GM18520 (cell line): ENCODE measurements around the gene PBX1.

Experiments
- ATAC-seq: cut with Tn5 transposase; IDR thresholded peaks from one replicate; pipeline ENCODE4 v1.9.1; 2021; ENCODE audit not compliant: unreplicated experiment

The PBX1 gene

DNA sequence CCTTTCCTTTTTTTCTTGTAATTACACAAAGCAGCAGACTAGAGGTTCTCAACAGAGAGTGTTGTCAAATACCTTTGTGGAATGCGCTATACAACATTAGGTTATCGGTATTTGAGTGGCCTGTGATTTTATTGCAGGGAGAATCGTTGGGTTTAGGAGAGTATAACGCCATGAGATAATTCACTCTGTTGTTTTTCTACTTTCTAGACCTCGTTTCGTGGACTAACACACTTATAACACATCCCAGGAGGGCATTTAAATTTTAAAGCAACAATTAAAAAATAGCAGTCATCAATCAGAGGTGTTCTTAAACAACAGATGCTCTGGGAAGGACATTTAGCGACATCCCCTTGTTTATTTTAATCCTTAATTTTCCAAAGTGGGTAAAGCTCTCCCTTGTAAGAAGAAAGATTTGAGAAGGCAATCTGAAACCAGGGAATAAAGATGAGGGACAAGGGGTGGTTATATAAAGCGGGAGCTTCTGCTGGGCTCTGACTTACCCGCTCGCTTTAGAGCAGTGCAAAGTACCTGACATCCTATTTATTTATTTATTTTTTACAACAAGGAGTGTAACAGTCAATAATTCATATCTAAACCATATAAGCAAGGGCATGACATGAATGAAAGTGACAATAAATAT, 4.9 kb downstream of the PBX1 start:
- ATAC-seq: no peak

DNA sequence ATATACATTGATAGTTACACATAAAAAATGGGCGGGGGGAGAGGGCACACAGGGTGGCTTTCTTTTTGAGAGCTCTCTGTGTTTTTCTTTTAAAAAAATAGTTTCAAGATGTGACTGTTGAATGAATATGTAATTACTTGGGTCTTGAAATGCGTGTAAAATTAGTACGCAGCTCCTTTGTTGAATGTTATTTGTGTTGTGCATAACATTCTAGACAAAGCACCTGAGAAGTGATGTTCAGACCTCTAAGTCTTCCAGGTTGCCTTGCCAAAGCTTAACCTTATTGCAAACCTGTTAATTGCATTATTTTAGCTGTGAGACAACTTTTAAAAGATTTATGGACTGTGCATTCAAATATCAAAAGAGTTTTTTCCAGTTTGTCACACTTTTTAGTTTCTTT, 5.4 kb downstream of the PBX1 start:
- ATAC-seq: no peak

- no peak for ATAC-seq
Observed at GRCh38 chr1:164565357-164565756, 6.4 kb downstream of the PBX1 start.

- no peak for ATAC-seq
Observed at GRCh38 chr1:164567774-164568173, 8.8 kb downstream of the PBX1 start.

- no peak for ATAC-seq
Observed at GRCh38 chr1:164569241-164569640, 10.3 kb downstream of the PBX1 start.

GRCh38 chr1:164569866-164570265, 10.9 kb downstream of the PBX1 start:
- no peak for ATAC-seq

DNA sequence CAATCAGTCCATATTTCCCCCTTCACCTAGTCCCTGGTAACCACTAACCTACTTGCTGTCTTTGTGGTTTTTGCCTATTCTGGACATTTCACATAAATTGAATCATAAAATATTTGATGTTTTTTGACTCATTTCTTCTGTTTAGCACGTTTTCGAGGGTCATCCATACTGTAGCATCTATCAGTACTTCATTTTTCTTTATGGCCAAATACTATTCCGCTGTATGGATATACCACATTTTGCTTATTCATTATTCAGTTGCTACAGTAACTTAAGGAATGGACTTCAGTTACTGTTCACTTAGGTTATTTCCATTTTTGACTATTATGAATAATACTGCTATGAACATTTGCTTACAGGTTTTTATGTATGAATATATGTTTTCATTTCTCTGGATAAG, 12.3 kb downstream of the PBX1 start:
- ATAC-seq: no peak

GRCh38 chr1:164575356-164575886, 16.4 kb downstream of the PBX1 start:
- no peak for ATAC-seq

DNA sequence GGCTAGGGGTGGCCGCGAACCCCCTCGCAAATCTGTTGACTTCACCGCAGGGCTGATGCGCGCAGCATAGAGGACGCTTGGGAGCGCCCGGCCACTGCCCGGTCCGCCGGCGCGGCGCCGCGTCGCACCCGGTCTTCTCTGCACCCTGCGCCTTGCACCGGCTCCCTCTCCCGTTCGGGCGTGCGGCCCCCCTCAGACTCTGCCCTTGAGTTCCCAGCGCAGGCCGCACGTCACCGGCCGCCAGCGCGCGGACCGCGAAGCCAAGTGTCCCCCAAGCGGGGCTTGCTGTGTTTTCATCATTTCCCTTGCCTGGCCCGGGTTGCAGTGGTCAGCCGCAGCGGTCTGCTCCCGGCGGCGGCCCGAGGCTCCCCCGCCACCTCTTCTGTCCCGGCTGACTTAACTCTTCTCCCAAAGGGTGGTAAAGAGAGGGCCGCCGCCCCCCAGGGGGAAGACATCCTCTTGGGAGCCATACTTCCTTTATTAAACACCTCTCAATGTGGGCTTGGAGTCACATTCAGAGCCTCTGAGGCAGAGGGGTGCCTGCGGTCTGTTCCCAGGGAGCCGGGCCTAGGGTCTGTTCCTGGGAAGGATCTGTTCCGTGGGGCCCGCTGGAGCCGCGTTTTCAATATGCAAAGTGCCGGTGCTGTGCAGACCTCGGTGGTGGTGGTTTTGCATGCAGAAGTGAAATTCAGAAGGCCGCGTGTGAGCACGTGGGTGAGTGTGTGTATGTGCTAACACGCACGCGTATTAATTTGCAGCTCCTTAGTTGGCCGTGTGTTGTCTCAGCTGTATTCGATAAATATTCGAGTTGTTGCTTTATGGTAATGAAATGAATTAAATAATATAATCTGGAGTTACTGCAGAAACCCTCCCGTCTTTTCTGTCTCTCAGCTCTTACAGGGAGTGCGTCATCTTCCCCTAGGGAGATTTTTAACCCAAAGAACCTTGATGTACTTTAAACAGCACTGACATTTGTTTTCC, 17.6 kb downstream of the PBX1 start:
- no peak for ATAC-seq

DNA sequence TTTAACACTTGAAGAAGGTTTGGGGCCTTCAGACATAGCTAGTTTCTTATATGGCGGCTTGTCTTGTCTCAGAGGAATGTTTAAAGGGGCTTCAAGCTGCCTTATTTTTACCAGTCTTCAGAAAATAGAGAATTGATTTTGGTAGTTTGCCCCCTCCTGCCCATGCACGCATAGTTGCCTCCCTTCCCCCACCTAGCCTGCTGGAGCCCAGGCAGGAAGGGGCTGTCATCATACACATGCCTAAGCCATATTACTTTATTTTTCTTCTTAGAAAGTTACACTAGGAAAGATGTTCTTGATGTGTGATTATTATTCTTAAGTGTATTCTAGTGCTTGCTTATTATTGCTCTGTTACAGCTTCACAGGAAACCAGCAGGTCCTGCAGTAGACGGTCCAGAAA, 18.3 kb downstream of the PBX1 start:
- no peak for ATAC-seq

DNA sequence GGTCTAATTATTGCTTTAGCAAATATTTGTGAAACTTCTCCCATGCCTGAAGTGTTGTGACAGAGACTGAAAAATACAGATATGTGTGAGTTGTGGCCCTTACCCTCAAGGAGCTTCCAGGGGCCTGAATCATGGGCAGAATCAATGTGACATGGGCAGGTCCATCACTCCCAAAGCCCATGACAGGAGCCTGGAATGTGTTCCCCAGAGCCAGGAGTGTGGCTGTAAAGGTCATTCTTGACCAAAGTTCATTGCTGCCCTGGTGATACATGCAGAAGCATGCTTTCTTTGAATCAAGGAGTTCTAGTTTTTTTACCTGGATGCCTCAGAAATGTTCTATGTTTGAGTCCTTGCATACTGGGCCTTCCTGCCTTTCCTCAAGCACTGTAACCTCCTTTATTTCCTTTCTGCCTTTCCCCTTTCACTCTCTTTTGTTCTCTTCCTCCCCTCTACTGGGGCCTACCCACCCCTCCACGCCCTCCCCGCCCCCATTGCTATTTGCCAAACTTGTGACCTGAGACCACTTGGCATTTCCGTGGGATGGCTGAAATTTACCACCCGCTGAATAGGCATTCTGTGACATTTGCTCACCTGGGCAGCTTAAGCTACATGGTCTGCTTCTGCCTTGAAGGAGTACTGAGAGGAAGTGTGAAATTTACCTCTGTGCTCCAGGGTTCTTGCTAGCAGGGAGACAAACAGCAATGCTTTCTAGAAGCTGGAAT, 19.7 kb downstream of the PBX1 start:
- ATAC-seq: no peak

DNA sequence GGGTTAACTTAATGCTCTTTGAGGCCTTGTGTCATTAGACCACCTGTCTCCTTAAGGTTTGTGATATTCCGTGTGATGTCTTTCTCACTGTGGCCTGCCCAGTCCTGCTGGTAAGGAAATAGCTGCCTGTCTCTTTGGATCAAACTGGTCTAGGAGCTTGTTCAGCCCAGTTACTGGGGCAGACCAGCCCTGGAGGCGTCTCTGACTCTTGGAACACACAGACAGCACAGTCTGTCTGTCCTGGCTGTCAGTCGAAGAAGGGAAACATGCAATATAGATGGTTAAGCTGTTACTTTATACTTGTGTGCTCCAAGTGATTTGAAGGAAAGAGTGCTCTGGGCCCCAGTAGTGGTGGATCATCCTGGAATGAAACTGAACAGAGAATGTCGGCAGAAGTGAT, 20.4 kb downstream of the PBX1 start:
- no peak for ATAC-seq

DNA sequence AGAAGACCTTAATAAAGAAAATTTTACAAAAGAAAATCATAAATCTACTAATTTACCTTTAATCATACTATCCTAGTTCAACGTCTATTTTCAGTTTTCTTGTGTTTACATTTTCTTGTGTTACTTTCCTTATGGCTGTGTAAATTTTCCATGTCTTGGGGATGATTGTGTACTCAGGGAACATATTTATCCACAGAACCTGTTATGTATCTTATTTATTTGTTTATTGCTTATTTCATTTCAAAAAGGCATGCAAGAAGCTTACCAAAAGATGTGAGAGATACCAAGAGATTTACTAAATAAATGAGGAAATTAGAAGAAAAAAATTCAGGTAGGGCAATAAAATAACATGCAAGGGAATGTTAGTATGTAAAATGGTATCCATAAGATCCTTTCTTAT, 22.8 kb downstream of the PBX1 start:
- ATAC-seq: no peak

DNA sequence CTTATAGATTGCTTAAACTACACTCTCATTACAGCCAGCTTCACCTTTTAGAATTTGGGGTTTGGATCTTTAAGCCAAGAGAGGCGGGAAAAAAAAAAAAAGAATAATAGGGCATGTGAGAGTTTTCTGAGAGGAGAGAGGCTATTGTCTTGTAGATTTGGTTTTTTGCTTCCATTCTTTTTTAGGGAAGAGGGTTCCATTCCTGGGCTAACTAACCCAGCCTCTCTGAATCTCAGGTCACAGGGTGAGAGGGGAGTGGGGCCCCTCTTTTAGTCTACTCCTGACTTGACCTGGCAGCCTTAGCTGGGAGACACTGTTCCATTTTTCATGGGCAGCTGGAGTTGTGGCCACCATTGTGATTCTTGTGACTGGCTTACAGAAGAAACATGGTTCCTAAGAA, 24.2 kb downstream of the PBX1 start:
- no peak for ATAC-seq

DNA sequence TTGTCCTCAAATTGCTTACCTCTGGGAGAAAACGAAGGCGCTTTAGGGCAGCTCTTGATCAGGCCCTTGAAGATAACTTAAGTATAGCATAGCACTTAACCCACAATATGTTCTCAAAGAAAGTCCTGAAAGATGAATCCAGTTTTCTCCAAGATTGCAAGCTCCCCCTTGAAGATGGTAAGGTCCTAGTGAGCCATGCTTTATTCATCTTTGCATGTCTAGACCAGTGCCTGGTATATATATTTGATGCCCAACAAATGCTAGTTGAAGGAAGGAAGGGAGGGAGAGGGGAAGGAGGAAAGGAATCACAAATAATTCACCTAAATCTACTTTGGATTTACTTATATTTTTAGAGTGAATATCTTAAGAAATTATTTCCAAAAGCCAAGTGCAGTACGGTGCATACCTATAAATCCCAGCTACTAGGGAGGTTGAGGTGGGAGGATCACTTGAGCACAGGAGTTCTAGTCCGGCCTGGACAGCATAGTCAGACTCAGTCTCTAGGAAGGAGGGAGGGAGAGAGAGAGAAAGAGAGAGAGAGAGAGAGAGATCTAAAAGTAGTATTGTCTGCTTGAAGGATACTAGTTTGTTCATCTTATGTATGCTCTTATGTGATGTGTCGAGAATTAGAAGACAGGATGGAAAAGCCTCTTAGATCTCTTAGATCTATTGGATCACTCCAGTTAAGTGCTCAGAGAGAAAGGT, 25.0 kb downstream of the PBX1 start:
- ATAC-seq: no peak

DNA sequence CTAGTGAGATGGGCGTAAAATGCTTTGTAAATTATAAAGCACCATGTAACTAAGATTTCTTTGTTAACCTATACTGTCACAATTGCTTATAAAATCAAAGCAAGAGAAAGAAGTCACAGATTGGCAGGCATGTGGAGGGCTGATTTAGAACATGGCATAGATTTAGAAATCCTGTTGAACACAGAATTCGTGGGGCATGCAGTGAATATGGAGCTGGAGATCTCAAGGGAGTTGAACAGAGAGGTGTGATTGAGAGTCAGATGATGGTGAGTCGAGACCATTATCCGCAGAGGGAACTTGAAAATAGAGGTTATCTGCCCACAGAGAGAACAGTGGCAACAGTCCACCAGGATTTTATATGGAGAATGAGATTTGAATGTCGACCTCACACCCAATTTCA, 27.6 kb downstream of the PBX1 start:
- no peak for ATAC-seq

DNA sequence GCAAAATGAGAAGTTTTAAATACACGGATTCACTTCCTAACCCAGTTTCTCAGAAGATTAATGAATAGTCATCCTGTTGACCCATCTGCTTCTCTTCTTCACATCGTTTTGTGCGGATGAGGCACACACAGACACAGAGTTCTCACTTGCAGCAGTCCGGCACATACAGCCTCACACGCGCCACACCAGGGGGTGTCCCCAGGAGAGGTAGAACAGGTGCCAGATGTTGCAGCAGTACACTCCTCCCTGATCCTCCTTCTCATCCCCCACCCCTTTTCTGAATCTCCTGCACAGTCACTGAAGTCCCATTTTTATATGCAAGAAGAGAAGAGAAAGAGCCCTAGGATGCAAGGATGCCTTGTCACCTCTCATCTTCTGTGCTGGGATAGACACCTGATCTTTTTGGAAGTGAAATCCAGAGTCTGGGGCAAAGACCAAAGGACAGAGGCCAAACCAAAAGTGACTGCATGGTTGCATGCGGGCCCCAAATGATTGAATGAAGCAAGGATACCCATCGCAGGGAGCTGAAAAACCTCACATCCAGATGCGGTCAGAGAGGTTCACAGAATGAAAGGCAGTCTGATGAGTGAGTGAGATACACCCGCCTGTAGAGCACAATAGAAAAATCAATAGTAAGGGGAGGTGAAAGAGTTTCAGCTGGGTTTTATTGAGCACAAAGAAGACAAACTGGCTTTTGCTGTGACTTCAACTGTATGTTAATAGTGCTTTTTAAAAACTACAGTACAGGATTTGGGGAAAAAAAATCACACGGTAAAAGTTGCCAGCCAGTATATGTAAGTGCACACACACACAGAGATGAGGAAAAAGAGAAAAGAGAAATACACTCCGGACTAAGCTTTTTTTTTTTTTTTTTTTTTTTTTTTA, 28.9 kb downstream of the PBX1 start:
- no peak for ATAC-seq

- no peak for ATAC-seq
Observed at GRCh38 chr1:164588516-164589341, 29.7 kb downstream of the PBX1 start.

GRCh38 chr1:164589408-164589807, 30.4 kb downstream of the PBX1 start:
- no peak for ATAC-seq
